RWPE2 (cell line): Measurements from ENCODE around the gene RBMS2.

Experiments used
- ATAC-seq: fragments of 200-7000 bp; cut with Tn5 transposase; 3 replicates; pipeline ENCODE4 v1.9.1; 2021; ENCODE audit warnings: low read depth
- DNase-seq: peaks from one replicate; pipeline ENCODE4 v3.0.0-alpha.2; 2020; ENCODE audit warnings: low spot score
- H3K27ac ChIP-seq: fragments of 450-650 bp; 2 replicates; pipeline ENCODE4 v1.5.1; 2017; ENCODE audit warnings: mild to moderate bottlenecking; ENCODE audit not compliant: poor library complexity, severe bottlenecking
- H3K27me3 ChIP-seq: fragments of 250-450 bp; sonication (Bioruptor Pico); 2 replicates; pipeline ENCODE4 v1.5.1; 2021; ENCODE audit warnings: mild to moderate bottlenecking, moderate library complexity; ENCODE audit not compliant: insufficient read depth, poor library complexity, severe bottlenecking
- H3K36me3 ChIP-seq: fragments of 250-450 bp; sonication (Bioruptor Pico); 2 replicates; pipeline ENCODE4 v1.5.1; 2020; ENCODE audit warnings: low read depth, mild to moderate bottlenecking, moderate library complexity
- H3K4me1 ChIP-seq: fragments of 250-450 bp; sonication (Bioruptor Pico); 2 replicates; pipeline ENCODE4 v1.5.1; 2021; ENCODE audit warnings: mild to moderate bottlenecking, moderate library complexity; ENCODE audit not compliant: insufficient read depth, poor library complexity, severe bottlenecking
- H3K4me3 ChIP-seq: fragments of 250-450 bp; sonication (Bioruptor Pico); 2 replicates; pipeline ENCODE4 v1.5.1; 2021; ENCODE audit warnings: mild to moderate bottlenecking, moderate library complexity; ENCODE audit not compliant: severe bottlenecking
- H3K9me3 ChIP-seq: fragments of 250-450 bp; sonication (Bioruptor Pico); 2 replicates; pipeline ENCODE4 v1.5.1; 2021; ENCODE audit warnings: mild to moderate bottlenecking, moderate library complexity; ENCODE audit not compliant: severe bottlenecking
- TF ChIP-seq, protein P1 (sequence below): fragments of 450-650 bp; IDR thresholded peaks from one replicate; pipeline ENCODE4 v1.5.1; 2017; ENCODE audit warnings: mild to moderate bottlenecking, moderate library complexity; ENCODE audit not compliant: poor library complexity, severe bottlenecking

The RBMS2 gene

DNA sequence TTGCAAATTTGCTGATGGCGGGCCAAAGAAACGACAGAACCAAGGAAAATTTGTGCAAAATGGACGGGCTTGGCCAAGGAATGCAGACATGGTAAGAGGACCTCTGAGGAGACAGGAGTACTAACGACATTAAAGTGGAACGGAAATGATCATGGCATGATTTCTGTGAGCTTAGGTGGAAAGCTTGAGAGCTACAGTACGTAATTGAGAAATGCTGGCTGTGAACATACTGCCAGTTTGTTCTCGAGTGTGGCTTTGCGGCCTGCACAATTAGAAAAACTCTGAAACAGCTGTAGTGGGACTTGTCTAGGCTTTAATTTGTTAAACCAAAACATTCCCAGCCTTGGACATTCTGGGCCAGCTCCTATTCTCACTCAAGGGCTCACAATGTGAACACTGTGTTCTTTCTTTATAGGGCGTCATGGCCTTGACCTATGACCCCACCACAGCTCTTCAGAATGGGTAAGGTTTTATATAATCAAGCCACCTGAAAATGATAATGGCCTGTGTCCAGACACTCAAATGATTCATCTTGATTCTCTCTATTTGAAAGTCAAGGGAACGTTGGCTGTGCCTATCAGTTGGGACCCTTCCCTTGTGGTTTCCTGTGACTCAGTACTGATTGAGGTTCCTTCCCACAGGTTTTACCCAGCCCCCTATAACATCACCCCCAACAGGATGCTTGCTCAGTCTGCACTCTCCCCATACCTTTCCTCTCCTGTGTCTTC lies 60.0 kb downstream of the RBMS2 start:
- peak overlapping the region; percentile 93 for H3K27ac ChIP-seq

DNA sequence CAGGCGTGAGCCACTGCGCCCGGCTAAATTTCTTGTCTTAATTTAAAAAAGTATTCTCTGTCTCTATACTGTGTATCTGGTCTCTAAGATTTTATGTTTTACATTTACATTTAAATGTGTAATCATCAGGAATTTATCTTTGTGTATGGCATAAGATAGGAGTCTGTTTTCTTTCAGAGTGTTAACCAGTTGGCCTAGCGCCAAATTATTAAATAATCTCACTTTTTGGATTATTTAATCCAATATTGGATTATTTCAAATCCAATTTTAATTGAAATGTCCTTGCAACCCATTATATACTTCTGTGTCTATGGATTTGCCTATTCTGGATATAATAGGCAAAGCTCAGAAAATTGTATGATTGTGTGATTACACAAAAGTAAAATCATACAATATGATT lies 63.5 kb downstream of the RBMS2 start:
- no peak overlapping the region for H3K4me3 ChIP-seq
- no peaks in the 10 kb centered on the region for H3K9me3 ChIP-seq
- ATAC-seq (no peak), DNase-seq (no peak)
- H3K27me3 ChIP-seq, result no peaks in the 10 kb centered on the region
- no peak overlapping the region for H3K27ac ChIP-seq
- TF ChIP-seq, protein P1, sequence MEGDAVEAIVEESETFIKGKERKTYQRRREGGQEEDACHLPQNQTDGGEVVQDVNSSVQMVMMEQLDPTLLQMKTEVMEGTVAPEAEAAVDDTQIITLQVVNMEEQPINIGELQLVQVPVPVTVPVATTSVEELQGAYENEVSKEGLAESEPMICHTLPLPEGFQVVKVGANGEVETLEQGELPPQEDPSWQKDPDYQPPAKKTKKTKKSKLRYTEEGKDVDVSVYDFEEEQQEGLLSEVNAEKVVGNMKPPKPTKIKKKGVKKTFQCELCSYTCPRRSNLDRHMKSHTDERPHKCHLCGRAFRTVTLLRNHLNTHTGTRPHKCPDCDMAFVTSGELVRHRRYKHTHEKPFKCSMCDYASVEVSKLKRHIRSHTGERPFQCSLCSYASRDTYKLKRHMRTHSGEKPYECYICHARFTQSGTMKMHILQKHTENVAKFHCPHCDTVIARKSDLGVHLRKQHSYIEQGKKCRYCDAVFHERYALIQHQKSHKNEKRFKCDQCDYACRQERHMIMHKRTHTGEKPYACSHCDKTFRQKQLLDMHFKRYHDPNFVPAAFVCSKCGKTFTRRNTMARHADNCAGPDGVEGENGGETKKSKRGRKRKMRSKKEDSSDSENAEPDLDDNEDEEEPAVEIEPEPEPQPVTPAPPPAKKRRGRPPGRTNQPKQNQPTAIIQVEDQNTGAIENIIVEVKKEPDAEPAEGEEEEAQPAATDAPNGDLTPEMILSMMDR, result no peak
- peaks cover 27% of the 10 kb centered on the region for H3K4me1 ChIP-seq
- H3K36me3 ChIP-seq, result peaks cover 92% of the 10 kb centered on the region

More for the DNA sequence above, 60.0 kb downstream of the RBMS2 start:
- Histone ChIP-seq H3K36me3 (peaks cover 87% of the 10 kb centered on the region), H3K4me1 (peaks cover 27% of the 10 kb centered on the region), H3K4me3 (no peak overlapping the region), H3K9me3 (no peaks in the 10 kb centered on the region), H3K27me3 (no peaks in the 10 kb centered on the region)
- TF ChIP-seq, protein P1, result peak; percentile 6
- peak; percentile 93 for ATAC-seq
- DNase-seq, result no peak

DNA sequence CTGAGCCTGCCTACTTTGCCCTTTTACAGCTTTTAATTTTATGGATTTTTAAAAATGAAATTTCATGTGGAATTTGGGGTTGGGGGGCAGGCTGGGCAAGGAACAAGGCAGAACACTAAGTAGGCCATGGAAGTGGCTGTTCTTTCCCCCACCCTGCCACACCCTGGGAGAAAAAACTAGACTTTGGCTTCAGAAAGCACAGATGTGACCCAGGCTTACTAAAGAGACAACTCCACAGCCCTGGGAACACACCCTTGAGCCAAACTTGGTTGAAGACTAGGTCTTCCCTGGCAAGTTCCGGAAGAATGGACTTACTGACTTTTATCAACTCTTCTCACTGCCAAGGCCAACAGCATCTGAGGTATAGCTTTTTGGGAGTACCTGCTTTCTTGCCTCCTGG lies 68.2 kb downstream of the RBMS2 start:
- H3K4me1 ChIP-seq, result no peaks in the 10 kb centered on the region
- no peak overlapping the region for H3K4me3 ChIP-seq
- peak overlapping the region; percentile 25 for H3K27ac ChIP-seq
- H3K9me3 ChIP-seq, result no peaks in the 10 kb centered on the region
- ATAC-seq (no peak), DNase-seq (no peak)
- peaks cover 73% of the 10 kb centered on the region for H3K36me3 ChIP-seq
- no peaks in the 10 kb centered on the region for H3K27me3 ChIP-seq
- TF ChIP-seq, protein P1, result no peak

DNA sequence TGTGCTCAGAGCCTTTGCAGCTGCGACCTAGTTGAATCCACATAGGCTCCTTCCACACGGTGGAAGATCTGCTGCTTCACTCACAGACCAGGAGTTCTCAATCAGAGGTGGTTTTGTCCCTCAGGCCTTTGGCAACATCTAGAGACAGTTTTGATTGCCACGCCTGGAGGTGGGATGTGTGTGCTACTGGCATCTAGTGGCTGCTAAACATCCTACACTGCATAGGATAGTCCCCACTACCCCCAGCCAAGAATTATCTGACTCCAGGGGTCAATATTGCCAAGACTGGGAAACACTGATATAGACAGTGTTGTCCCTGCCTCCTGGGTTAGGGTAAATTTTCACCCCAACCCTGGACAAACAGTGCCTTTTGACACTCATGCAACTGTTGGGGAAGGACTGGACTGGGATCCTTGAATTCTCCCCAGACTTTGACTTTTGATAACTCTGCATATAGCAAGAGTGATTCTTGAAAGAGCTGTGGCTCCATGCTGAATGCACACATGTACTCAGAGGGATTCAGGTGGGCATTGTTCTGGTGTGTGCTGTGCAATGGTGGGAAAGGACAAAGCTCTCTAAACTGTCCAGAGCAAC lies 68.7 kb downstream of the RBMS2 start:
- Histone ChIP-seq H3K4me1 (no peaks in the 10 kb centered on the region), H3K4me3 (no peak overlapping the region), H3K36me3 (peaks cover 70% of the 10 kb centered on the region), H3K9me3 (no peaks in the 10 kb centered on the region), H3K27ac (peak overlapping the region; percentile 25), H3K27me3 (no peaks in the 10 kb centered on the region)
- DNase-seq, result no peak
- ATAC-seq, result peak; percentile 62
- TF ChIP-seq, protein P1, result peak; percentile 72

DNA sequence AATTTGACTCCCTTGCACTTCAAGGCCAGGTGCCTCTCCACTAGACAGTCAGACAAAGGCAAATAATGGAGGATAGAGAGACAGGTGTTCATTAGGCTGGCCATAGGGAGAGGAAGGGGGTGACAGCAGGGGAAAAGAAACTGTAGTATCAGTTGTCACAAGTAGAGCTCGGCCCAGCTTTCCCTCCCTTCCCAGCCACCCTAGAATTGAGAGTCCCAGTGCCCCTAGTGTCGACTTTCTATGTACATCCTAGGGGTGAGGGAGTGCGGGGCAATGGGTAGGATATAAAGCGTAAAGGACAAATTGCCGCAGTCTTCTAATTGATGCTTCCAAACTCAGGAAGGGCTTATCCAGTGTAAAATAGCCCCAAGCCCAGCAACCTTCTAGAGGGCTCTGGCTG lies 69.5 kb downstream of the RBMS2 start:
- H3K4me3 ChIP-seq, result no peak overlapping the region
- no peak overlapping the region for H3K27ac ChIP-seq
- no peak for ATAC-seq
- TF ChIP-seq, protein P1, result no peak
- peaks cover 70% of the 10 kb centered on the region for H3K36me3 ChIP-seq
- H3K4me1 ChIP-seq, result no peaks in the 10 kb centered on the region
- H3K27me3 ChIP-seq, result no peaks in the 10 kb centered on the region
- H3K9me3 ChIP-seq, result no peaks in the 10 kb centered on the region
- DNase-seq, result no peak
